GM18520 (cell line): ENCODE data around the gene TMC5.

Experiments
- ATAC-seq: cut with Tn5 transposase; IDR thresholded peaks from one replicate; pipeline ENCODE4 v1.9.1; 2021; ENCODE audit not compliant: unreplicated experiment

The TMC5 gene

DNA sequence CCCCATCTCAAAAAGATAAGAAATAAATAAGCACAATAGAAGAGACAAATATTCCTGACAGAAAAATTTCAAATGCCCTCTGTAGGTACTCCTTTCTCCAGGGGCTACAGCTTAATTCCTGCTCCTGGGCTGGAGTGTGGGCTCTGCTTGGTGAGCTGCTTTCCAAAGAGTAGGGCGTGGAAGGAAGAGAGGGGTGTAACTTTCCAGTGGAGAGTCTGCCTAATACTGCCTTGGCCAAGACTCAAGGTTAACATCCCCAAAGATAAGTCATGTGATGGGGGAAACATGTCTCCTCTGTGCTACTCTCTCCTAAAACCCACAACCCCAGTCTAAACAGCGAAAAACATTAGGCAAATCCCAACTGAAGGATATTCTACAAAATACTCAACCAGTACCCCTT is 42.7 kb downstream of the TMC5 start:
- ATAC-seq, result no peak

DNA sequence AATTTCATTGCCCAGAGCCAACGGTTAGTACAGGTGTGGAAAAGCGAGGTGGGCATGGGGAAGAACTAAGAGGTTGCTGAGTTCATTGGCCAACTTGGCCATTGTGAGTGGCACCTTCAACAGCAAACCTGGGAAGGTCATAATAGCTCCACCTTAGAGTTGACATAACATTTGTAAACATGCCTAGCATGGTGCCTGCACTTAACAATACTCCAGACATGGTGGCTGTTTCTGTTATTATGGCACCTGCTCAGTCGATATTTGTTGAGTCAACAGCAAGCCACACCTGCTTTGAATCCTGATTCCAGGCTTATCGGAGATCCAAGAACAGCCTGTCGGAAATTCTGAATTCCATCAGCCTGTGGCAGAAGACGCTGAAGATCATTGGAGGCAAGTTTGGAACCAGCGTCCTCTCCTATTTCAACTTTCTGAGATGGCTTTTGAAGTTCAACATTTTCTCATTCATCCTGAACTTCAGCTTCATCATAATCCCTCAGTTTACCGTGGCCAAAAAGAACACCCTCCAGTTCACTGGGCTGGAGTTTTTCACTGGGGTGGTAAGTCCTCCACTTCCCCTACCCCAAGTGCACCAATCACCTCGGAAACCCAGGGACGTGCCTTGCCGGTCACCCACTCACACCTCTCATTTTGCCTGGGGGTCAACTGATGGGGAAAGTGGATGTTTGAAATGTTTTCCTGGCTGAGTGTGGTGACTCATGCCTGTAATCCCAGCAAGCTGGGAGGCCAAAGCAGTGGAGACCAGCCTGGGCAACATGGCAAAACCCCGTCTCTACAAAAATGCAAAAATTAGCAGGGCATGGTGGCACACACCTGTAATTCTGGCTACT is 46.0 kb downstream of the TMC5 start:
- no peak for ATAC-seq

DNA sequence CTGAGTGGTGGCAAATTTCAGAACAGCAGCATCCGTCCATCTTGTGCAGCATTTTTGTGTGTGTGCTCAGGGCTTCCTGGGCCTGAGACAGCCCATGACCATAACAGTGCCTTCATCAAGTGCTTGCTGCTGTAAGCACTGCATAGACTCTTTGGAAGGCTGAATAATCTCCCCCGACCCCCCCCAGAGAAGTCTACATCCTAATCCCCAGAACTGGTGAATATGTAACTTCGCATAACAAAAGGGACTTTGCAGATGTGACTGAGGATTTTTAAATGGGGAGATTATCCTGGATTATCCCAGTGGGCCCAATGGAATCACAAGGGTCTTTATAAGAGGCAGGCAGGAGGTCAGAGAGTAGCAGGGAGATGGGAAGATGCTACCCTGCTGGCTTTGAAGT is 50.6 kb downstream of the TMC5 start:
- ATAC-seq, result no peak

DNA sequence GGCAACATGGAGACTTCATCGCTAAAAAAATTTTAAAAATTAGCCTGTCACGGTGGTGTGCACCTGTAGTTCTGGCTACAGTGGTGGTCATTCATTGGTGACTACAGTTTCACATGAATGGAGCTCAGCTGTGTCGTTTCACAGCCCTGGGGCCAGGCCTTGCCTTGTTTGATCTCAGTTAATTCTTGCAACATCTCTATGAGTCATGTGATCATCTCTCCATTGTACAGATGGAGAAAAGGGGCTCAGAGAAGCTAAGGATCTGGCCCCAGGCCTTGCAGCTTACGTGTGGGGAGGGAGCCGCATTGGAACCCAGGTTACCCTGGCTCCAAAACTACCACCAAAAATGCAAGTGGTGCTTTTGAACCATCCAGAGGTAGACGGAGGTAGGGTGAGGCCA is 54.8 kb downstream of the TMC5 start:
- ATAC-seq, result no peak

DNA sequence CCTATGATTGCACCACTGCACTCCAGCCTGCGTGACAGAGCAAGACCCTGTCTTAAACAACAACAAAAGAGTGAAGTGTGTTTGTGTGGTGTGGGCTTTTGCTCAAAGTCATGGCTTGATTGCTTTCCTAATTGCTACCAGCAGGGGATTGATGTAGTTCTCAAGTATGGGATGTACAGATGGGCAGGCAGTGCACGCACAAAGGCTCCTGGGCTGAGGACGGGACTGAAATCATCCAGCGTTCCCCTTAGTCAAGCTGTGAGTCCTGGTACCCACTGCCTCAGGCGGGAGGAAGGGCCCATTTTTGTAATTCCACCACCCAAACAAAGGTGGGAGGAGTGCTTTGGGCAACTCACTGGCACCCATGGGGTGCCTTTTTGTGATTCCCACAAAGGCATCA is 56.9 kb downstream of the TMC5 start:
- no peak for ATAC-seq

DNA sequence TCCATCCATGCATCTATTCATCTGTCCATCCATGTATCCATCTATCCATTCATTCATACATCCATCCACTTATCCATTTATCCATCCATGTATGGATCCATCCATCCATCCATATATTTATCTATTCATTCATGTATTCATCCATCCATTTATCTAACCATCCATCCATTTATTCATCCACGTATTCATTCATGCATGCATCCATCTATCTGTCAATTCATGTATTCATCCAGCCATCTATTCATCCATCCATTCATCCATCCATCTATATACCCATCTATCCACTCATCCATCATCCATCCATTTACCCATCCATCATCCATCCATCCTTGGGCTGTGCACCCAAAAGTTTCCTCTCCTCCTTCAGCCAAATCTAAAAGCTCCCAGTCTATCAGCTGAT is 60.8 kb downstream of the TMC5 start:
- no peak for ATAC-seq

DNA sequence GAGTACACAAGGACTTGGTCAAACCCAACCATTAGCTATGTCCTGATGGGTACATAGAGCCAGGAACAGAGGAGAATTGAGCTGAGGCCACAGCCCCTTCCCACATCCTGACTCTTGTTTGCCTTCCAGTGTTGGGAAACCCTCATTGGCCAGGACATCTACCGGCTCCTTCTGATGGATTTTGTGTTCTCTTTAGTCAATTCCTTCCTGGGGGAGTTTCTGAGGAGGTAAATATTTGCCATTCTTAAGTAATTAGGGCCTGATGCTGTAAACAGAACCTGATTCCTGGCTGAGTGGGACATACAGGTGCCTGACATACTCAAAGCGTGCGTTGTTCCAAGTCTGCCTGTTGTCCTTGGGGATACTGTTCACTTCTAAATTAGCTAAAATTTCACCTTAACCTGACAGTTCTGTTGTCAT is 61.6 kb downstream of the TMC5 start:
- ATAC-seq, result no peak

DNA sequence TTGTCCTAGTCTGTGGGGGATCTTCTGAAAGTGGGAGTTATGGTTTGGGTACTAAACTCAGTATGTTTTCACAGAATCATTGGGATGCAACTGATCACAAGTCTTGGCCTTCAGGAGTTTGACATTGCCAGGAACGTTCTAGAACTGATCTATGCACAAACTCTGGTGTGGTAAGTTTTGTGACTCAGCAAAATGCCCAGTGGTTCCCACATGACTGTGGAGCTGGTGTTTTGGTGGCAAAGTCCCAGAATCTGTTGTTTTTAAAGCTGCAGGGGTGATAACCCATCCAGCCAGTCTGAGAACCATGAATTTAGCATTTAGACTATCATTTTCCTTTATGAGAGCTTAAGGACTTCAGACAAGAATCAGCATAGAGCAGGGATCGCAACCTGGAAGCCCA is 63.6 kb downstream of the TMC5 start:
- no peak for ATAC-seq

DNA sequence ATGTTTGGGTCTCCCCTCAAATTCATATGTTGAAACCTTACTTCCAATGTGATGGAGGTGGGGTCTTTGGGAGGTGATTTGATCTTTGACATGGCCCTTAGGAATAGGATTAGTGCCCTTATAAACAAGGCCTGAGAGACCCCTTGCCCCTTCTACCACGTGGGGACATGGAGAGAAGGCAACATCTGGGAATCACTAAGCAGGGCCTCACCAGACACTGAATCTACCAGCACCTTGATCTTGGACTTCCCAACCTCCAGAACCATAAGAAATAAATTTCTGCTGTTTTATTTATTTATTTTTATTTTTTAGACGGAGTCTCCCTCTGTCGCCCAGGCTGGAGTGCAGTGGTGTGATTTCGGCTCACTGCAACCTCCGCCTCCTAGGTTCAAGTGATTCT is 64.1 kb downstream of the TMC5 start:
- no peak for ATAC-seq

DNA sequence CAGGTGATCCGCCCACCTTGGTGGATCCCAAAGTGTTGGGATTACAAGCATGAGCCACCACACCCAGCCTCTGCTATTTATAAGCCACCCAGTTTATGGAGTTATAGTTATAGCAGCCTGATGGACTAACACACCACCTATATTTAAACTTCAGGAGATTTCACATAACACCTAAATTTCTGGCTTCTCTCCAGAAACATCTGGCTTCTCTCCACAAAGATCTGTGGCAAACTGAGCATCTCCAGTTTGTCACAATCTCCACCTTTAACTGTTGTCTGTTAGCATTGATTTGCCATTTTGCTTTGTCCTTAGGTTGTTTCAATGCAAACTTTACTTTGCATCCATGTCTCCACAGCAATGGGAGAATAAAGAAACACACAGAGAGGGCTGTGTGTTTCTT is 64.6 kb downstream of the TMC5 start:
- no peak for ATAC-seq

DNA sequence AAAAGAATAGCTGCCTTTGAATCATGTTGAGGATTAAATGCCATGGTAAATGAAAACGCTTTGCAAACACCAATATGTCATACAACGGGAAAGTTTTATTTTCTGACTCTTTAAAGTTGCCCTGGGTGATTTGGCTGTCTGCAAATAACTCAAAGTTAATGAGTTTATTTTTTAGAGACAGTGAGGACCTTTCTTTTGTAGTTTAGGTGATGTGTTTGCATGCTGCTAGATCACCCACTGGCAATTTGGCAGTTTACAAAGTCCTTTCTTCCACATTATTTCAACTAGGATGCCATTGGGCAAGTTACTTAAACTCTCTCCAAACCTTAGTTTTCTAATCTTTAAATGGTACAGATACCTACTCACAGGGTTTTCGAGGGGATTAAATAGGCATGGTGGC is 66.4 kb downstream of the TMC5 start:
- ATAC-seq, result no peak

DNA sequence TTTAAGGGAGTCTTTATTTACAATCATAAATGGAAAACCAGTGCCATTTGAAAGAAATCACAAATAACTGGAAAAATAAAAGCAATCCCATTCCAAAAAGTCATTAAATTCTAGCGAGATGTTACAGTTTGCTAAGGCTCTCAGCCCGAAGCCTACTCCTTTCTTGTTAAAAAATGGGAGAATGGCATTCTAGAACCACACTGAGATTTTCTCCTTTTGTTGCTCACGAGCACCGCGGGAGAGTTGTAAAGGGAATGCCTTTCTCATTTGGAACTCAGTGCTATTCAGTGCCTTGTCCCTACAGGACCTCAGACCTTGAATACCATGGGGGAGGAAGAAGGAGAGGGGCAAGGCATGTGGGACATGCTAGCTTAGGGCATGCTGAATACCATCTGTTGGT is 67.9 kb downstream of the TMC5 start:
- no peak for ATAC-seq

DNA sequence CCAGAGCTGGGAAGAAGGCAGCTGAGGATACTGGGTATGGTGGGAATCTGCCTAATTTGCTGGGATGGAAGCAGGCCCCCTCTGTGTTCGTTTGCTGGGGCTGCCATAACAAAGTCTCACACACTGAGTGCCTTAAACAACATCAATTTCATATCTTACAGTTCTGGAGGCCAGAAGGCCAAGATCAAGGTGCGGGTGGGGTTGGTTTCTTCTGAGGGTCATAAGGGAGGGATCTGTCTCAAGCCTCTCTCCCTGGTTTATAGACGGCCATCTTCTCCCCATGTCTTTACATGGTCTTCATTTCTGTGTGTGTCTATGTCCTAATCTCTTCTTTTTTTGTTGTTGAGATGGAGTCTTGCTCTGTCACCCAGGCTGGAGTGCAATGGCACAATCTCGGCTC is 68.4 kb downstream of the TMC5 start:
- ATAC-seq, result no peak

DNA sequence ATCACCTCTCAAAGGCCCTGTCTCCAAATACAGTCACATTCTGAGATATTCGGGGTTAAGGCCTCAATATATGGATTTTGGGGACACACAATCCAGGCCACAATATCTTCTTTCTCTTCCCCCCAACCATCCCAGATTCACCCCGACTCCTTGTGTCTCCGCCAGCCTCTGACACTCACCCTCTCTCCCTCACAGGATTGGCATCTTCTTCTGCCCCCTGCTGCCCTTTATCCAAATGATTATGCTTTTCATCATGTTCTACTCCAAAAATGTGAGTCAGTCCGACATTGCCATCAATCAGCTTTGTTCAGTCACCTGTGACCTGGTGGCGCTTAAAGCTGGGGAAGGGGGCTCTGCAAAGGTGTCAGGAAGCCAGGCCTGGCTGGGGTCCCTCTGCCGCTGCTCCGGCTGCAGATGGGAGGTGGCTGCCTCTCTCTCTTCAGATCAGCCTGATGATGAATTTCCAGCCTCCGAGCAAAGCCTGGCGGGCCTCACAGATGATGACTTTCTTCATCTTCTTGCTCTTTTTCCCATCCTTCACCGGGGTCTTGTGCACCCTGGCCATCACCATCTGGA is 69.2 kb downstream of the TMC5 start:
- ATAC-seq, result no peak

DNA sequence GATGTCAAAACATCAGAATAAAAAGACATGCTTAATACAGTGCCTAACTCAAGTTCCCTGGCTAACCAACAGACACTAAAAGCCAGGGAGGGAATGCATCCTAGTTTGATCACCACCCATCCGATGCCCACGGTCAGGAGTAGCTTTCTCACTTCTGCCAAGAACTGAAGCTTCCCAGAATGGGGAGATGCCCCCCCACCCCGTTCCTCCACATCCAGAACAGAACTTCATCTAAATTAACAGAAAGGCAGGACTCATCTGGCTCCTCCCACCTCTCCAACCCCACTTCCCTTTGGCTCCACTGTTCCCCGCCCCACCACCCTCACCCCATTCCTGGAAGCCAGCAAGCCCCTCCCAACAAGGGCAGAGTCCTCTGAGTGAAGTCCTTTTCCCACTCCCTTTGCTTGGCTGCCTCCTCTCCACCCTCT is 70.5 kb downstream of the TMC5 start:
- ATAC-seq, result no peak

DNA sequence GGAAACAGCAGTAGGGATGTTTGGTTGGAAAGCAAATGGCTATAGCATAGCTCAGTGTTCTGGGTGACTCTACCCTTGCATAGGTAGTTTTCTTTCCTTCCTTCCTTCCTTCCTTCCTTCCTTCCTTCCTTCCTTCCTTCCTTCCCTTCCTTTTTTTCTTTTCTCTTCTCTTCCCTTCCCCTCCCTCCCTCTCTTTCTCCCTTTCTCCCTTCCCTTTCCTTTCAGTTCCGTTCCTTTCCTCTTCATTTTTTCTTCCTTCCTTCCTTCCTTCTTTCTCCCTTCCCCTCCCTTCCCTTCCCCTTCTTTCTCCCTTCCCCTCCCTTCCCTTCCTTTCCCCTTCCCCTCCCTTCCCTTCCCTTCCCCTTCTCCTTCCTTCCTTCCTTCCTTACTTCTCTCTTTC is 72.9 kb downstream of the TMC5 start:
- ATAC-seq, result no peak

DNA sequence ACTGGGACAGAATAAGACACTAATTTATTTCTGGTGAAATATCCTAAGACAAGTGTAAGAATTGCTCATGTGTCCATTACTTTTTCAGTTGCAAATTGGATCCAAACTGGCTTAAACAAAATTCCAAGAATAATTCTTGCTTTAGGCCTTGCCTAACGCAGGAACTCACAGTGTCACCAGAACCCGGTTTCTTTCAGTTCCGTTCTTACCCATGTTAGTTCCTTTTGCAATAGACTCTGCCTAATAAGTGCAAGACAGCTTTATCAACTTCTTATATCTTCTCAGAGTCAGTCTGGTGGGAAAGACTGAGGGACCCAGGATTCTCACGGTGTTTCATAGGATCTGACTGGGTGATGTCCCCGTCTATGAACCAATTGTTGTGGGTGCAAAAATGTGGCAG is 79.5 kb downstream of the TMC5 start:
- ATAC-seq, result no peak

DNA sequence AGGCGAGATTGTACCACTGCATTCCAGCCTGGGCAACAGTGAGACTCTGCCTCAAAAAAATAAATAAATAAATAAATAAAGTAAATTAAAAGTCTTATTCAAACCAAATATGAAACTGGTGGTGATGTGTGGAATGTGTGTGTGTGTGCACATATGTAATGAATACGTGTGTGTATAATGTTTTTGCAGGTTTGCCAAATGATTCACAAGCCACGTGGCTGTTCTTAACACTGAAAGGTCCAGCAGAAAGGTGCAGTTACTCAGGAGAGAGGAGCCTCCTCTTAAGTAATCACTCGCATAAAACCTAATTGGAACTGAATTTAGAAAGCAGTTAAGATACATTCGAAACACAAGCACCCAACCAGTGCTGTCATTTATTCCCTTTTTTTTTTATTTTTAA is 81.3 kb downstream of the TMC5 start:
- no peak for ATAC-seq

DNA sequence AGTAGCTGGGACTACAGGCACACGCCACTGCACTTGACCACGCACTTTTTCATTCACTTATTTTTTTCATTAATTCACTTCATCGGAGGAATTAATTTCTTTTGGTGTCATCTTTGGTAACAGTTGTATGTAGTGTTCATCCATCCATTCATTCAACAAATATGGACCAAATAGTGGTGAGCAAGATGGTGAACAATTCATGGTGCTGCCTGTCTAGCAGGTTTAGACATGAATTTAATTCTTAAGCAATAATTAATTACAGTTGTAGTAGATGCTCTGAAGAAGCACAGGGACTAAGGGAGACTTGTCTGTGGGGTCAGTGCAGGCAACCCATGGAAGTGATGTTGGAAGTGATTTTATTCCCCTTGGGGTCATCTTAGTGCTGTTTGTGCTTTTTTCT is 81.8 kb downstream of the TMC5 start:
- no peak for ATAC-seq

DNA sequence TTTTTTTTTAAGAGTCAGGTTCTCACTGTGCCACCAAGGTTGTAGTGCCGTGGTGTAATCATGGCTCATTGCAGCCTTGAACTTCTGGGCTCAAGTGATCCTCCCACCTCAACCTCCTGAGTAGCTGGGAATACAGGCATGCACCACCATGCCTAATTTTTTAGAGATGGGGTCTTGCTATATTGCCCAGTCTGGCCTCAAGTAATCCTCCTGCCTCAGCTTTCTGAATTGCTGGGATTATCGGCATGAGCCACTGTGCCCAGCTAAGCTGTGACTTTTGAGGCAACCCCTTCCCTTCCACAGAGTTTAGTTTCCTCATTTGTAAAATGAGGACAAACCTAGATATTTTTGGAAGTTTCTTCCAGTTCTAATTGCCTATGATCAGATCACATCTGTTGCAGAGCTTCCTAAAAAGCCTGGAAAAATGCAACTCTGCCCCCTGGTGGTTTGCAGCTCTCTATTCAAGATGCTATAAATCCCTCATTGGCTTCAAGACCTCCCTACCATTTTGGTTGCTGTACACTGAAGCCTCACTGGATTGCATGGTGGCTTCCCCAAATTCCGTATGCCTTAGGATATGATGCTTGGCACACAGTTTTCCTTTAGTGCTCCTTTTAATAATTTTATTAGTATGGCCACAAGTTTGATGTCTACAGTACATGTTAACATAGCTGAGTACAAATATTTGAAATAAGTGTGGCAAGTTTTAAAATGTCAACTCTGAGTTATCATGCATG is 84.9 kb downstream of the TMC5 start:
- ATAC-seq, result no peak

DNA sequence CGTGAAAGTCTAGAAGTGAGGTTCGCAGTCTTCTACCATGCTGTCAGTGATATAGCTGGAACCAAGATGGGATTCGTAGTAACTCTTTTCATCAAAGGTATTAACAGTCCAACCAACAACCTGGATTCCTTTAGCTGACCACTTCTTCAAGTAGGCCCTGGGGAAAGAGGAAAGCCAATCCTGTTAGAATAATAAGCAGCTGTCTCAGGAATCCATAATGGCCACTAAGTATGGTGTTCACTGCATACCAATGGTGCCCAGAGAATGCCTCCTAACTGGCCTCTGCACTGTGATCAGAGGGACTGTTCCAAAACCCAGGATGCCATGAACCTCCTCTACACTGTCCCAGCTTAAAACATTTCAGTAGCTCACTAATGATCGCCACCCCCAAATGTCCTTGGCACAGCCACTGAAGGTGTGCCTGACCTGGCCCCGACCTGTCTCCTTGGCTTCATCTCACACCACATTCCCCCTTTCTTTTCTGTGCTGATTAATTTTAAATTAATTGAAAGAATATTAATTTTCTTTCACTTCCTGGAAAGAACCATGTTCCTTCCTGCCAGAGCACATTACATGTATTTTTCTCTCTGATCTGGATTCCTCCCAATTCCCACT is 85.9 kb downstream of the TMC5 start:
- no peak for ATAC-seq
